ENCODE measurements around the gene TNIK. TPM values are rescaled to one million over a fixed set of nuclear protein-coding genes. Genes with fewer than 3 reads are reported as not detected.

The TNIK gene
- total RNA-seq, 4 donors from 2014 or later: 30.3 to 39.0 (median 36.8) TPM

DNA sequence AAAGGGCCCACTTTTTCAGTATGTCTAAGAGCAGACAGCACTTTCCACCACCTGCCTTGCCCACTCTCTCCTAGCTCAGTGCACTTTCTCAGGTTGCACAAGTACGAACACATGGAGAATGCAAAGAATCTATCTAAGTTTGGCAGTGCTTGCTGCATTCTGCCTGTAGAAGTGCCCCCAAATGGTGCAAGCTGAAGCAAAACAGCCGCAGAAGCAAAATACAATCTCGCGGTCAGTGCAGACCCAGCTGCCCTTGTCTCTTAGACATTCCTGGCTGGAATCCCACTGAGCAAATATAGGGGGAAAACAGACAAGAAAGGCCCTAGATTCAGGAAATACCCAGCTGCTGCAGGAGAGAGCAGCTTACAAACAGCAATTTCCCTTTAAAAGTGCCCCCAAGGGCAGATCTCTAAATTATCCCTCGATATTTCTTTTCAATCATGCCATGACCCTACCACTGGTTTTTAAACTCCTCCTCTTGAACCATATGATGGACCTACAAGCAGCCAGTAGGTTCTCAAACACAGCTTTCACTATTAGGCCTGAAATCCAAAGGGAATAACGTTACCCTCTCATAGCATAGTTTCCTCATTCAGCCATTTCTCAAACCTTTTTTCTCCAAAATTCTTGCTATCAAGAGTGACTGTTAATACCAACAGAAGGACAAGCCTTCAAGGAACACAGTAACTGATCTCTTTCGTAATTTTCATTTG, 67.0 kb downstream of the TNIK start:
- 40% methylated on average over 7 of the region's 7 CpGs for WGBS
- intact Hi-C loops (cut with DNase I): no loop called here
- H3K27me3 ChIP-seq: no peaks in the 10 kb centered on the region
- H3K27ac ChIP-seq (replicated peaks in 1 of 4): peak overlapping the region in 1 of 4 donors; percentile 5
- no peak overlapping the region for H3K4me3 ChIP-seq
- peaks cover 0 to 5% (median 0%) of the 10 kb centered on the region in 4 donors for H3K9me3 ChIP-seq
- DNase-seq (ENCODE audit: extremely low spot score): no peak
- H3K36me3 ChIP-seq: no peaks in the 10 kb centered on the region
- no peak for TF ChIP-seq POLR2A (IDR thresholded peaks at IDR 0.05; ENCODE audit: low read depth)
- TF ChIP-seq, protein P1, sequence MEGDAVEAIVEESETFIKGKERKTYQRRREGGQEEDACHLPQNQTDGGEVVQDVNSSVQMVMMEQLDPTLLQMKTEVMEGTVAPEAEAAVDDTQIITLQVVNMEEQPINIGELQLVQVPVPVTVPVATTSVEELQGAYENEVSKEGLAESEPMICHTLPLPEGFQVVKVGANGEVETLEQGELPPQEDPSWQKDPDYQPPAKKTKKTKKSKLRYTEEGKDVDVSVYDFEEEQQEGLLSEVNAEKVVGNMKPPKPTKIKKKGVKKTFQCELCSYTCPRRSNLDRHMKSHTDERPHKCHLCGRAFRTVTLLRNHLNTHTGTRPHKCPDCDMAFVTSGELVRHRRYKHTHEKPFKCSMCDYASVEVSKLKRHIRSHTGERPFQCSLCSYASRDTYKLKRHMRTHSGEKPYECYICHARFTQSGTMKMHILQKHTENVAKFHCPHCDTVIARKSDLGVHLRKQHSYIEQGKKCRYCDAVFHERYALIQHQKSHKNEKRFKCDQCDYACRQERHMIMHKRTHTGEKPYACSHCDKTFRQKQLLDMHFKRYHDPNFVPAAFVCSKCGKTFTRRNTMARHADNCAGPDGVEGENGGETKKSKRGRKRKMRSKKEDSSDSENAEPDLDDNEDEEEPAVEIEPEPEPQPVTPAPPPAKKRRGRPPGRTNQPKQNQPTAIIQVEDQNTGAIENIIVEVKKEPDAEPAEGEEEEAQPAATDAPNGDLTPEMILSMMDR (IDR thresholded peaks at IDR 0.05): no peak
- no peak for TF ChIP-seq POLR2AphosphoS5 (IDR thresholded peaks at IDR 0.05)
- TF ChIP-seq EP300 (IDR thresholded peaks at IDR 0.05): no peak
- H3K4me1 ChIP-seq: peaks cover 13 to 34% (median 24%) of the 10 kb centered on the region in 4 donors

DNA sequence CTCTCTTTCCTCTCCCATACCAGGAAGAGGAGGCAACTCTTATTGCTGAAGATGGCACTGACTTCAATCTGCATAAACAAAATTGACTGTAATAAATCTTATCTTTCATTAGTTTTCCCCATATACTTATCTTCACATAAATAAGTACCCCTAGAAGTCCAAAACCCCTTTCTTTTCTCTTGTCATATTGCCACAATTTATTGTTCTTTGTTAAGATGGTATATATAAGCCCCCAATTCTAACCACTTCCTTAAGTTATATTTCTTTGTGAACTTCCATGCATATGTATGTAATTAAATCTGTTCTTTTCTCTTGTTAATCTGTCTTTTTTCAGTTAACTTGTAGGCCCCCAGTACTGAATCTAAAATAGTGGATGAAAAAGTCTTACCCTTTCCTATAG, 68.8 kb downstream of the TNIK start:
- Histone ChIP-seq H3K9me3 (peaks cover 0 to 5% (median 0%) of the 10 kb centered on the region in 4 donors), H3K4me3 (no peak overlapping the region), H3K4me1 (peaks cover 7 to 35% (median 25%) of the 10 kb centered on the region in 4 donors), H3K27me3 (no peaks in the 10 kb centered on the region), H3K27ac (replicated peaks in 1 of 4) (no peak overlapping the region), H3K36me3 (no peaks in the 10 kb centered on the region)
- no peak for TF ChIP-seq POLR2AphosphoS5 (IDR thresholded peaks at IDR 0.05)
- intact Hi-C loops (cut with DNase I): no loop called here
- no peak for DNase-seq (ENCODE audit: extremely low spot score)

DNA sequence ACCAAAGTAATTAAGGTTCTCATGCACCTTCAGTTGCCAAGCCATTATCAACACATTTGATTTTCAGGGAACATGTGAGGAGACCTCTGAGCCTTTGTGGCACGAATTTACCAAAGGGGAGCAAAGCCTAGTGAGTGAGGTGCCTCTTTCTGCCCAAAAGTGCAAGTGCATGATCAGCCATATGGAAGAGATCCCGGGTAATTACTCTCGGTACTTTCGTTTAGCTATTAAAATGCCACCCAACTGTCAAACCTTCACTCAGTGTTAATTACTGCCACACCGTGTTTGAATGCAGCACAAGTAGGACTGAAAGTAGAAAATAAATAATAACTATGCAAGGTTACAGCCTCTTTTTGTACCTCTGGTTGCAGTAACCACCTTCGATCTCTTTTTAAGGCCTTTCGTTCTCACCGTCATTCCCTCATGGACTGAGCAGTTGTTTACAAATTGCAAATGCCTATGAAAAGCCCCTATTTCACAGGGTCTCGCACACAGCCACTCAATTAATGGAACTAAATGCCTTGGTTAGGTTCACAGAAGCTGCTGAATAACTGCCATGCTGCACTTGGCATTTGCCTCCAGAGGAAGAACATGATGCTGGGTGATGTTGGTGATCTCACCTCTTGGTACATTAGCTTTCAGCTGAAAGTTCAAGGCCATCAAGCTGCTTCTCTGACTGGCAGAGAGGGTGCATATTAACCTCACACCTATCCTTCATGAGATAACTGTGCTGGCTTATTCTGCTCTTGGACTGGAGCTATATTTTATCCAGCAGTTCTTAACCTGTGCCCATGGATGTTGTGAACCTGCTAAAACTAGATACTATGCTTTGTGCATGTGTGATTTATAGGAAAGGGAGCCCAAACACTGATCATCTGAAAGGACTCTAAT, 69.9 kb downstream of the TNIK start:
- Histone ChIP-seq H3K27ac (replicated peaks in 1 of 4) (no peak overlapping the region), H3K36me3 (no peaks in the 10 kb centered on the region), H3K27me3 (no peaks in the 10 kb centered on the region), H3K4me3 (no peak overlapping the region), H3K9me3 (peaks cover 0 to 5% (median 0%) of the 10 kb centered on the region in 4 donors), H3K4me1 (peaks cover 7 to 33% (median 22%) of the 10 kb centered on the region in 4 donors)
- DNase-seq (ENCODE audit: extremely low spot score): no peak
- intact Hi-C loops (cut with DNase I): no loop called here
- TF ChIP-seq, protein P1 (IDR thresholded peaks at IDR 0.05): no peak
- TF ChIP-seq POLR2A (IDR thresholded peaks at IDR 0.05; ENCODE audit: low read depth) (no peak), POLR2AphosphoS5 (IDR thresholded peaks at IDR 0.05) (no peak), EP300 (IDR thresholded peaks at IDR 0.05) (no peak)
- WGBS: 93% methylated on average over 9 of the region's 9 CpGs

DNA sequence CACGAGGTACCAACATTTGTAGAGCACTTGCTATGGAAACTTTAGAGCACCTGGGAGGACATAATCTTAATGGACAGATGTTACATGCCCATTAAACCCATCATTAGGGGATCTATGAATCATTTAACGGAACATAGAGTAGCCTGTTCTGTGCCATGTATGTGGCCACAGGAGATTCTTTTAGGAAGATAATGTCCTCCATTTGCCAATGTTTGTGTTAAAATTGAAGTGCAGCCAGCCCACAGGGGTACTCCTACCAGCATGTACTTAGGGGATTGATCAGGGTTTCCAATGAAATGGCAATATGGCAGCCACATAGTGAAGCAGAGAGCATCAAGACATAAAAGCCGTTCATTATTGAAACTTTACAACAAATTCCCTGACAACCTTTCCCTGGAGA, 70.7 kb downstream of the TNIK start:
- WGBS: 100% methylated on average over 3 of the region's 3 CpGs
- Histone ChIP-seq H3K4me3 (no peak overlapping the region), H3K4me1 (peaks cover 9 to 41% (median 30%) of the 10 kb centered on the region in 4 donors), H3K27ac (replicated peaks in 1 of 4) (no peak overlapping the region), H3K27me3 (no peaks in the 10 kb centered on the region), H3K9me3 (peaks cover 0 to 5% (median 0%) of the 10 kb centered on the region in 4 donors), H3K36me3 (no peaks in the 10 kb centered on the region)
- intact Hi-C loops (cut with DNase I): no loop called here
- DNase-seq (ENCODE audit: extremely low spot score): no peak
- TF ChIP-seq POLR2A (IDR thresholded peaks at IDR 0.05; ENCODE audit: low read depth): no peak
- no peak for TF ChIP-seq EP300 (IDR thresholded peaks at IDR 0.05)
- TF ChIP-seq, protein P1 (IDR thresholded peaks at IDR 0.05): no peak
- TF ChIP-seq POLR2AphosphoS5 (IDR thresholded peaks at IDR 0.05): no peak

DNA sequence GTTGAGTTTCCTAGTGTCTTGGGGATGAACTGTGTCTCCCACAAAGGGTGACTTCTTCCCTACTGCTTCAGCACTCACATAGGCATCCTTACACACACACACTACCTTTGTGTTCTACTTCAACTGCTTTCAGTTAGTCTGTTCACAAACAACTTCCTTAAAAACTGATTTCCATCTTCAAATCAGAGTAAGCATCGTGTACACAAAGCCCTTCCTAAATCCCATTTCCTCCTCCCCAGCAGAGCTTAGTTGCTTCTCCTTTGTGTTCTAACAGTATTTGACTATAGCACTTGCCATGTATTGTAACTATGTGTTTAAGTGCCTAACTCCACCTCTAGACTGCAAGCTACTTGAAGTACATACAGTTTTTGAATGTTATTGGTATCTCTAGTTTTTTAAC, 71.7 kb downstream of the TNIK start:
- intact Hi-C loops (cut with DNase I): no loop called here
- Histone ChIP-seq H3K4me3 (no peak overlapping the region), H3K36me3 (no peaks in the 10 kb centered on the region), H3K9me3 (peaks cover 0 to 5% (median 0%) of the 10 kb centered on the region in 4 donors), H3K4me1 (peaks cover 15 to 50% (median 40%) of the 10 kb centered on the region in 4 donors), H3K27ac (replicated peaks in 1 of 4) (no peak overlapping the region), H3K27me3 (no peaks in the 10 kb centered on the region)
- WGBS: 83% methylated on average over 1 of the region's 1 CpG
- DNase-seq (ENCODE audit: extremely low spot score): no peak
- TF ChIP-seq POLR2A (IDR thresholded peaks at IDR 0.05; ENCODE audit: low read depth) (no peak), EP300 (IDR thresholded peaks at IDR 0.05) (no peak), POLR2AphosphoS5 (IDR thresholded peaks at IDR 0.05) (no peak)
- TF ChIP-seq, protein P1 (IDR thresholded peaks at IDR 0.05): no peak

Measured in esophagus muscularis mucosa (tissue), 4 donors.